HG02623 (cell line): ENCODE results near the gene PHIP.
A peak's percentile ranks its signal among the peaks of the same experiment; 100 is the strongest.

Experiments
- ATAC-seq: cut with Tn5 transposase; IDR thresholded peaks from one replicate; pipeline ENCODE4 v1.9.1; 2021; ENCODE audit warnings: moderate library complexity; ENCODE audit not compliant: unreplicated experiment

The PHIP gene

DNA sequence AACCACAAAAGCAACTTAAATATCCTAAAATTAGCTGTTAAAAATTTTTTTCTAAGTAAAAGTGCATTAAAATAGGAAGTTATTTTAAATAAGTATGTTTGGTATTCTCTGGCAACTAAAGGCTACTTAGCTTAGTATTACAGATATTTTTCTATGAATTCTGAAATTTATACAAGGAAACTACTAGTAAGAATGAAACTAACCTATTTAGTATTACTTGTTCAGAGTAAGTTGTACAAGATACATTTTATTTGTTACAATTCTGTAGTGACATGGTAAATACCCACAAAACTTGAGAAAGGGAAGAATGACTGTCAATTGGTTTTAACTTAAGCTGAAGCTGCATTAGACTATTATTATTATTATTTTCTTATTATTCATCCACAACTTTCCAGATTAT lies 6.5 kb downstream of the PHIP start:
- ATAC-seq: no peak

DNA sequence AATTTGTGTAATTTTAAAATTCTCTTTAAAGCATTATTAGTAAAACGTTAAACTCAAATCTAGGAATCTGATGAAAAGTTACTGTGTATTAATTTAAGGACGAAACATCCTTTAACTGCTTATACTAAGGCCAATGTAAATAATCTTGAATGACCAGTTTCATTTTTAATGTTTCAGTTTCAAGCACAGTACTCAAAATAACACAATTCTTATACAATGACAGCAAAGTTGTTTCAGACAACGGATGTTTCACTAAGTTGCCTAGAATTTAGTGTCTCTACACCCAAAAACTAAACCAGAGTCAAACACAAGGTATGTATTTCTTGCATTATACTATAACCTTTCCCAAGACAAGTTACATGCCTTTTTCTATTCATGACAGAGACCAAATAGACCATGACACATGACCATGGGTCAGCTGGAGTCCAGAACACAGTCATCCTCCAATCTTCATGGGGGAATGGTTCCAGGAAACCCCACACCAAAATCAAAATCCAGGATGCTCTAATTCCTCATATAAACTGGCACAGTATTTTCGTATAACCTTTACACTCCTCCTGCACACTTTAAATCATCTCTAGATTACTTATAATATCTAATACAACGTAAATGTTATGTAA lies 7.7 kb downstream of the PHIP start:
- ATAC-seq: peak; percentile 81

DNA sequence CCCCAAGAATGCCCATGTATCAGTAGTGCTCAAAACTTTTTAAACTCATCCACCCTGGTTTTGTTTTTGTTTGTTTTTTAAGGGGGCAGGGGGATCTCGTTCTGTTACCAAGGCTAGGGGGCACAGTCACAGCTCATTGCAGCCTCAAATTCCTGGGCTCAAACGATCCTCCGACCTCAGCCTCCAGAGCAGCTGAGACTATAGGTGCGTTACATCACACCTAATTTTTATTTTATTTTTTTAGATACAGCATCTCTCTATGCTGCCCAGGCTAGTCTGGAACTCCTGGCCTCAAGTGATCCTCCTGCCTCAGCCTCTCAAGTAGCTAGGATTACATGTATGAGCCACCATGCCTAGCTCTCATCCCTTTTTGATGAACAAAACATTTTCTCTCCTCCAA lies 11.2 kb downstream of the PHIP start:
- no peak for ATAC-seq

DNA sequence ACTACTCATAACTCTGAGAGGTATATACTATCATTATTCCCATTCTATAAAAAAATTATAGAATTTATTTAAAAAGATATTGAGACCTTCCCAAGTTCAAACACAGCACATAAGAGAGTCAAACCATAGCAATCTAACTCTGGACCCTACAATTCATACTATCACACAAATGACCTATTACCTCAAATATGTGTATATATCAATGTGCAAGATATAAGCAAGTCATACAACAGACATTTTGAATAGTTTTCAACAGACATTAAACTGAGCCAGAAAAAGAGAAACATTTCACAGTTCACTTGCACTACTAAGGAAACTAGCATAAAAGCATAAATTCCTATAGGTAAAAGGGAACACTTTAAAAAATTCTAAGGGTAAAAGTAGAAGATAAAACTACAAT lies 11.7 kb downstream of the PHIP start:
- ATAC-seq: no peak

DNA sequence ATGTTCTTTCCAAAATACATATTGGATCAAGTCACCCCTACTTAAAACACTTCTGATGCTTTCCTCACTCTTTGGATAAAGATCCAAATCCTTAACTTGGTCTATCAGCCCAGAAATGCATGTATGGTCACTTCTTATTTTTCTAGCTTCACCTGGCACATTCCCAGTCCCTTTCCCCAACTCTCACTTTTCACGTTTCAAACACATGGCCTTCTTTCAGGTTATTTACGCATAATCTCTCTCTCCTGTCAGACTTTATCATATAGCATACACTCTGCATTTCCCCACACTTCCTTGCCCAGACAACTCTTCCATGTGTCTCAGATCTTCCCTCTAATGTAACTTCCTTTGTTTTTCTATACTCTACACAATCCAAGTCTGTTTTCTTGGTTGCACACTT lies 12.8 kb downstream of the PHIP start:
- no peak for ATAC-seq

DNA sequence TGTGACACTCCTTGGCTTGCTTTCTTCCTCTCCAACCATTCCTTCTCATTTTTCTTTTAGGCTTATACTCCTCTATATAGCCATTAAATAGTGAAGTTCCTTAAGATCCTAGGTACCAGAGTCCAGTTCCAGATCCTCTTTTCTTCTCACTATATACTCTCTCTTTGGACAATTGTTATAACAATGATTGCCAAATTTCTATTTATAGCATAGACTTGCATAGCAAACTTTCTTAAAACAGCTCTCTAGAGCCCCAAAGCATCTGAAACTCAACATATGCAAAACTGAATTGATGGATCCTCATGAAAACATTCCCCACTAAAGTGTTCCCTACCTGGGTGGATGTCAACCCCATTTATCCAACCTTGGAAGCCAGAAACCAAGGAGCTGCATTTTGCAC lies 13.4 kb downstream of the PHIP start:
- no peak for ATAC-seq

DNA sequence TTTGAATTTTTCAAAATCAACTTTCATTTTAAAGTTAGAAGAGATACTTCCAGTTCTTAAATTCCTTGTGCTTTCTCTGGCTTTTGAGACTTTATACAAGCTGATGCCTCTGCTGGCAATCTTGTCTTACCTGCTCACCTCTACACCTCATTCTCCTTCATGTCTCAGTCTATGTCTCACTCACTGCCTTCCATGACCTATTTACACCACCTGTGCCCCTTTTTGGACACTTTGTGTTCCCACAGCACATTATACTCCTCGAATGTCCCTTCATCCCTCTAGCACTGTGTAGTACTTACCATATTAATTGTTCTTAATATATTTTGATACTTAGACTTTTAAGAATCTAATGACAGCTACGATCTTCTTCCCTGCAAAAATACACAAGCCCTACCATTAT lies 15.3 kb downstream of the PHIP start:
- no peak for ATAC-seq

DNA sequence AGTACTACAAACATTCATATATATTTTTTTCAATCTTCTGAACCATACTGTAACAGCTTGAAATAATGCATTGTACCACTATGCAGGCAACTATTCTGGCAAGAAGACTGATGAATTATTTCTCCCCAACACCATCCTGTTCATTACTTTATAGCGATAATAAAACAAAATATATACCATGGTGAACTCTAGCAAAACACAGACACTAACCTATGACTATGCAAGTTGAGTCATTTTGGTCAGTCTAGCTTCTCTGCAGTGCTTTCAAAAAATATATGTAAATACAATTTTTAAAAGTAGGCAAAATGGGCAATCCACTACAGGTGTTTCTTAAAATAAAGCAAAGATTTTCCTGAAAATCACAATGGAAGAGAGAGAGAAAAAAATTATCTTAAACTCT lies 20.3 kb downstream of the PHIP start:
- no peak for ATAC-seq

DNA sequence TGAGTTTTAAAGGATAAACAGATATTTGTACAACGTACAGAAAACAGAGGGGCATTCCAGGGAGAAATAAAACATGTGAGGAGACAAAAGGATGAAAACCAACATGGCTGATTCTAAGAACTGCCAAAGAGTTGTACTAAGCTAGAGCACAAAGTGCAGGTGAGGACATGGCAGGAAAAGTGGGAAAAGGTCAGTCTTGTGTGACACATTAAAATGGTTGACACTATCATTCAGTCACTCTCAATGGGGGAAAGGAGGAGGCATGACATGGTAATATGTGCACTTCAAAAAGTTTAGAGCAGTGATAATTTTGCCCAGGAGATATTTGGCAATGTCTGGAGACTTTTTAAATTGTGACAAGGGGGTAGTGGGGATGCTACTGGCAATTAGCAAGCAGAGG lies 21.8 kb downstream of the PHIP start:
- ATAC-seq: no peak

DNA sequence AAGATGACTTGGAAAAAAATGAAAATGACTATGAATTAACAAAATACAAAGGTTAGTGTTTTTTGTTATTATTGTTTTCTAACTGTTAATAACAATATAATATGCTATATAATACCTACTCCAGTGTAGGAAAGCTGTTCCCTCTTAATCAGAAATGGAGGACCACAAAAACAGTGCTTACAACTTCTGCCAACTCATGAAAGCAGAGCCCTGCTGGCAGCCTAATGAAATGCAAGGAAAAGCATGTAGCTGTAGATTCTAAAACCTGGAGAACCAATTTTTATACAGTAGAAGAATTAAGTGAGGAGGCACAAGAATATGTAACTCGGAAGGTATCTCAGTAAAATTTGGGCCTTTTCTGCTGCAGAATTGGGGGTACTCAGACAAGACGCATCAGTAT lies 29.4 kb downstream of the PHIP start:
- ATAC-seq: no peak

DNA sequence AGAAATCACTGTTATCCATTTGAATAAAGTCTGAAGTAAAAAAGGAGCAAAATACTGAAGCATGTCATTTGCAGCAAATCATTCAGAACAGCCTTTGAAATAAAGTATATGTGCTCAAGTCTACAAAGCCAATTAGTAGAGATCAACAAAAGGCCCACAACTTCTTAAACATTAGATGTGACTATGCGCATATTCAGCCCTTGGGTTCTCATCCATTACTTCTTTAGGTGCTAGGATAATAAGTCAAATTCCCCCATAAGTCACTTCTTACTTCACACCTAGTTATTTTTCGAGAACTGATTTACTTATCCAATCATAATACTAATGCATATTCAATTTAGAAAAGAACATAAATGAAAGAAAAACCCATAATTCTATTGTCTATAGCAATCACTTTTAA lies 31.0 kb downstream of the PHIP start:
- no peak for ATAC-seq

DNA sequence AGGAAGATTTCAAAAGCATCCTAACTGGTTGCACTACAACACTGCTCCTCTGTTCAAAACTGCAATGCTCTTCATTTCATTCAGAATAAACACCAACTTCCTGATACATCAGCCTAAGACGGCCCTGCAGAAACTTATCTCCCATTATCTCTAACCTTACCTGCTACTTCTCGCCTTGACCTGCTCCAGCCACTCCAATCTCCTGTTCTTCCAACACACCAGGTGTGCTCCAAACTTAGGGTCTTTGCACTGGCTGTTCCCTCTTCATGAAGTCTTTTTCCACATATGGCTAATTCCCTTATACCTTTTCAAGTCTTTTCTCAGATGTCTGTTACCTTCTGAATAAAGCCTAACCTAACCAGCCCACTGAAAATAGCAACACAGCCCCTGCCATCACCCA lies 32.1 kb downstream of the PHIP start:
- ATAC-seq: no peak

DNA sequence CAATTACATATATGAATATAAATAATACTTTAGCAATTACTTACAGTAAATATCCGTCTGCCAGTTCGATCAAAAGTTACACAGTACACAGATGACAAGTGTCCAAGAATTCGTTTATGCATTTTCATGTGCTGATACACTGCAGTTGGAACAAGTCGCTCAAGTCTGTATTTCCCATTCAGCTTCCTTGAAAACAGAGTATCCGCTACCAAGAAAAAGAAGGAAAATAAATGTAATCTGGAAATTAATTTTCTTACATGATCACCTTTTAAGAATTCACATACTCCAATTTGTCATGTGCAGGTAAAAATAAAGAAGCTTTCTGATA lies 35.3 kb downstream of the PHIP start:
- ATAC-seq: no peak

DNA sequence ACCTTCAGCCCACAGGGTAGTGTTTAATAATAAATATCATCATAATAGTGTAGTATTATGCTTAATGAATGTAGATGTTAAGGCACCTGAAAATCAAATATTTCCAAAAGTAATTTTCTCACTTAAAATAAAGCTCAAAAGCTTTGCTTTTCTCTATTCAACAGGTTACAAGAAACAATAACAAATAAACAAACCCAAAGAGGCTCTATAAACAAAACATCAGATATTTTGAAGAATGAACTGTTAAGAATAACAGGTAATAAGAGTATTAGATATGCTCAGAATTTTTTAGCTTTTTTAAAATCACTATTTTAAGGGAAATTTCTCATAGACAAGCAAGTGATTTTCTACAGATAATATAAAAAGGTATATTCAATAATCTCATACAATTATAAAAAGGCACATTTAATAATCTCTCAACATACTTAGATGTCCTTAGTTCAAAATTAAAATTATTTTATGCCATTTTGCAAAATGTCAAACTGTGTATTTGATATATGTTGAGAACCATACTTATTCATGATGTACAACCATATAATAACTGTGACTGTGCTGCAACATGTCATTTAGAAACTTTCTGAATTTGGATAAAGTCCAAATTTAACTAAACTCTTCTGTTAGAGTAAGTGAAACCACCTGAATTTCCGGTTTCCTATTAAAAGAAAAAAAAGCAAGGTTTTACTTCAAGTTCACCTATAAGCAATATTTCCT lies 35.8 kb downstream of the PHIP start:
- peak; percentile 82 for ATAC-seq

DNA sequence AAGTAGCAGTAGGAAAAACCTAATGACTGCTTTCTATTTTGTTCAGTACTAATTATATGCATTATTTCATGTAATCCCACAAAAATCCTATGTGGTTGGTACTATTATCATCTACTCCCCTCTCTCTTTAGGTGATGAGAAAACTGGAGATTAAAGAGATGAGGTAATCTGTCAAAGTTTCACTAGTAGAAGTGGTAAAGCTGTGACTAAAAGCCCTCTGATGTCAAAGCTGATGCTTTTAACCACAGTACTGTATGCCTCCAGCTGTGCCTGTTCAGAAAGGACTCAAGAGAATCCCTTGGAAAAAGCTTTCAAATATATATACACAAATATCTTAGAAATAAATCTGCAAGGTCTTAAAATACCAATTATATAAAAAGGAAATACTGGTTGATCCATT lies 38.0 kb downstream of the PHIP start:
- peak; percentile 66 for ATAC-seq

DNA sequence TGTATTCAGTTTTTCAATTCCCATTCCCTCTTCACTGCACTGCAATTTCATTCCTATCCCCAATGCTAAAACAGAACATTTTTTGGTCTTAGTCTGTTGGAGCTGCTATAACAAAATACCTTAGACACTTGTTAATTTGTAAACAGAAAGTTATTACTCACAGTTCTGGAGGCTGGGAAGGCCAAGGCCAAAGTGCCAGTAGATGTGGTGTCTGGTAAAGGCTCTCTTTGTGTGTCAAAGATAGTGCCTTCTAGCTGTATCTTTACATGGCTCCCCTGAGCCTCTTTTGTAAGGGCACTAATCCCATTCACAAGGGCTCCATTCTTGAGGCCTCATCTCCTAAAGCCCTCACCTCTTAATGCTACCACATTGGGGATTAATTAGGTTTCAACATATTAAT lies 40.0 kb downstream of the PHIP start:
- ATAC-seq: no peak

DNA sequence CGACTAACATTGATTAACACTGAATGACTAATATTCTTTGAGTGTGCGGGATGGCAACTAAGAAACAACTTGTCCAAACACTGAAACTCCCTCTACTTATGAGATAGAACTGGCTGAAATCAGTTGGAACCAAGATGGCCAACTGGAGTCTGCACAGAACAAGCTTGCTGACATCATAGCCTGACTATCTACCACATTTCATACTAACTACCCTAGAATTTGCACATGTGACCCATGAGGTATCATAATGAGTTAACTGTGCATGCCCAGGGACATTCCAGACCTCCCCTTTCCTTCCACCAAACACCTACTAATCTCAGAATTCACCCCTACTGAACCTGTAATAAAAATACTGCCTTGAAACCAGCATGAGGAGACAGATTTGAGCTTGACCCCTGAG lies 43.2 kb downstream of the PHIP start:
- ATAC-seq: peak; percentile 68

DNA sequence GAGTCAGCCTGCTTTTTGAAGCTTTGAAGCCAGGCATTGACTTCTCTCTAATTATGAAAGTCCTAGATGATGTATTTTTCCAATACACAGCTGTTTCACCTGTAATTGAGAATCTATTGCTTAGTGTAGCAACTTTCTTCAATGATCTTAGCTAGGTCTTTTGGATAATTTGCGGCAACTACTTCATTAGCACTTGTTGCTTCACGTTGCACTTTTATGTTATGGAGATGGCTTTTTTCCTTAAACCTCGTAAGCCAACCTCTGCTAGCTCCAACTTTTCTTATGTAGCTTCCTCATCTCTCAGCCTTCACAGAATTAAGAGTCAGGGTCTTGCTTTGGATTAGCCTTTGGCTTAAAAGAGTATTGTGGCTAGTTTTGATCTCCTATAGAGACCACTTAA lies 44.8 kb downstream of the PHIP start:
- no peak for ATAC-seq

DNA sequence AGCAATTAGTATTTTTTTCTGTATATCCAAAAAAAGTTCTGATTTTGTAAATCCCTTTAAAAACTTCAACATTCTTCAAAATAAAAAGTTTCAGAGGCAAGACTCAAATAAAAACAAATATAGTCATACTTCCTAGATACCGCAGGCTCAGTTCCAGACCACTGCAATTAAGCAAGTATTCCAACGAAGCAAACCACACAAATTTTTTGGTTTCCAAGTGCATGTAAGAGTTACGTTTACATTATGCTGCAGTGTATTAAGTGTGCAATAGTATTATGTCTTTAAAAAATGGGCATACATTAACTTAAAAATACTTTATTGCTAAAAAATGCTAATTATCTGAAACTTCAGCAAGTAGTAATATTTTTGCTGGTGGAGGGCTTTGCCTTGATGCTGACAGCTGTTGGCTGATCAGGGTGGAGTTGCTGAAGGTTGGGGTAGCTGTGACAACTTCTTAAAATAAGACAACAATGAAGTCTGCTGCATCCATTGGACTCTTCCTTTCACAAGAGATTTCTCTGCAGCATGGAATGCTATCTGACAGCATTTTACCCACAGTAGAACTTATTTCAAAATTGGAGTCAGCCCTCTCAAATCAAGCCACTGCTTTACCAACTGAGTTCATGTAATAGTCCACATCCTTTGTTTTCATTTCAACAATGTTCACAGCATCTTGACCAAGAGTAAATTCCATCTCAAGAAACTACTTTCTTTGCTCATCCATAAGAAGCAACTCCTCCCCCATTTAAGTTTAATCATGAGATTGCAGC lies 46.0 kb downstream of the PHIP start:
- ATAC-seq: no peak

DNA sequence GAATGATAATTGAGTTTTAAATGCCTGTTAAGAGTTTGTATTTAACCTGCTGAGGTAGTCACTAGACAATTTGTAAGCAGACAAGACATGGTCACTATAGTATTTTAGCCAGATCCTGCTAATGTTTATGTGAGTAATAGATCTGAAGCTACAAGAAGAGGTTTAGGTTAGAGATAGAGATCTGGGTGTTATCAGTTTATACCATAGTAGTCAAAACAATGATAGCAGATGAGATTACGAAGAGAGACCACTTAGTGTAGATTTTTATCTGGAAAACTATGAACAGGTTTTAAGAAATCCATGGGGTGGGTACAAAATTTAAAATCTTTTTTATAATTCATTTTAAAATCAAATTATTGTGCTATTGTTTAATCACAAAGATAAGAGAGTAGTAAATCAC lies 47.5 kb downstream of the PHIP start:
- ATAC-seq: no peak

DNA sequence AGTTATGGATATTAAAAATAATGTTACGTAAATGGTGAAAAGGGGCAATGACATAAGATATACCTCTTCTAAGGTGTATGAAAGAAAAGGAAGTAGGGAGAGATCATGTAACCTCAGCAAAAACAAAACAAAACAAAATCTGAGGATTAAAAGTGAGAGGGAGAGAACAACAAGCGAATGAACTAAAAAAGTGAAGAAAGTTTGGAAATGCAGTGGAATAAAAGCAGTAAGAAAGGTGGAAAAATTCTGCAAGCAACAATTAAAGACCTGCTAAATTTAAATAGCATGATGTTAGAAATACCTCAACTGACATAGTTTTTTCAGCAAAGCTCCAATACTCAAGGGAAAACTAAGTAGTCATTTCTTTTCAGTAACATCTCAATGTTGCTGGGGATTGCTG lies 48.0 kb downstream of the PHIP start:
- no peak for ATAC-seq

DNA sequence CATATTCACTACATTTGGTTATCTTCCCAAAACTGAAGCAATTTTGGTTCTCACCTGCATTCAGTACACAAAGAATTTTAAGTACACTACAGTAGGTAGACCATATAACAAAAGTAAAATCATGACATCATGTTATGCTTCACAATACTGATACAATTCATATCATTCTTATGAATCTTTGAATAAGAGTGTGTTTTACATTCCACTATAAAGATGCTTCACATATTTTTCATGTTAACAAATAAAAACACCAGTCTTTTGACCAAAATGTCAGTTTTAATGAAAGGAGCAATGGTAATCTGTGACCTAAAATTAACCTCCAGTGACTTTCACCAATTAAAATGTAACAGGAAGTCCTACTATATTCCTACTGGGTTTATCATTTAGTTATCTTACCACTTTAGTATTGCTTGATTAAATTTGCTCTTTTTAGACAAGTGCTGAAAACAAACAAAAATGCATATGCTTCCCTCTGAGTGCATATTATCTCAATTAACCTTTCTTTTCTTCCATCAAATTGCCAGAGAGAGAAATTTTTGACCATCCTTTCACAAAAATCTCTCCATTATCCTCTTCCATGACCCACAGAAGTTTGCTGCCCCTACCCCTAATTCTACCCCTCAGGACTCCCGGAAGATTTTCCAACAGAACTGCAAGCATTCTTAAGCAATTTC lies 49.3 kb downstream of the PHIP start:
- ATAC-seq: no peak
